ENCODE data around the gene SARNP. TPM values are rescaled to one million over a fixed set of nuclear protein-coding genes. Genes with fewer than 3 reads are reported as not detected.
"Not testable (repeated sequence)": the region's sequence is repeated elsewhere in the genome, so short reads cannot be mapped to it uniquely, and the experiment has no call there.

SARNP gene
- total and polyA plus RNA-seq, 3 donors from 2014 or later, result 88.3 to 99.2 (median 96.3) TPM

- no peak overlapping the region for H3K27ac ChIP-seq
- no peaks in the 10 kb centered on the region for H3K36me3 ChIP-seq (ENCODE audit: low read depth, missing control alignments)
- H3K27me3 ChIP-seq, result no peaks in the 10 kb centered on the region
- no peaks in the 10 kb centered on the region for H3K4me1 ChIP-seq
- WGBS, 2 donors, result 96 to 97% methylated on average over 6 of the region's 6 CpGs
- TF ChIP-seq CTCF (IDR thresholded peaks at IDR 0.05) (no peak), POLR2A (IDR thresholded peaks at IDR 0.05) (no peak)
- no peaks in the 10 kb centered on the region for H3K9me3 ChIP-seq
- intact Hi-C loops (cut with DNase I; ENCODE audit: low total_unique reads), result no loop called here
- H3K4me3 ChIP-seq, result no peak overlapping the region
- DNase-seq, result no peak
These were observed 56.9 kb downstream of the SARNP start for GRCh38 chr12:55760663-55761062.

- intact Hi-C loops (cut with DNase I; ENCODE audit: low total_unique reads); H3K27me3 ChIP-seq; H3K4me3 ChIP-seq; H3K27ac ChIP-seq; H3K36me3 ChIP-seq (ENCODE audit: low read depth, missing control alignments); H3K4me1 ChIP-seq; H3K9me3 ChIP-seq; DNase-seq: not testable (repeated sequence)
- WGBS, 2 donors, result 93 to 98% methylated on average over 4 of the region's 4 CpGs
These were observed 58.9 kb downstream of the SARNP start for GRCh38 chr12:55758575-55758974.

- Histone ChIP-seq H3K36me3 (ENCODE audit: low read depth, missing control alignments) (no peaks in the 10 kb centered on the region), H3K4me1 (no peaks in the 10 kb centered on the region), H3K9me3 (no peaks in the 10 kb centered on the region), H3K27me3 (no peaks in the 10 kb centered on the region), H3K4me3 (no peak overlapping the region), H3K27ac (no peak overlapping the region)
- intact Hi-C loops (cut with DNase I; ENCODE audit: low total_unique reads), result no loop called here
- TF ChIP-seq POLR2A (IDR thresholded peaks at IDR 0.05) (no peak), CTCF (IDR thresholded peaks at IDR 0.05) (no peak)
- whole genome bisulfite sequencing, 2 donors, result 54 to 75% methylated on average over 2 of the region's 2 CpGs
- no peak for DNase-seq
These were observed 59.8 kb downstream of the SARNP start for GRCh38 chr12:55757701-55758100.

GRCh38 chr12:55755246-55755645 is 62.3 kb downstream of the SARNP start:
- no peaks in the 10 kb centered on the region for H3K36me3 ChIP-seq (ENCODE audit: low read depth, missing control alignments)
- TF ChIP-seq POLR2A (IDR thresholded peaks at IDR 0.05) (no peak), CTCF (IDR thresholded peaks at IDR 0.05) (no peak)
- H3K4me3 ChIP-seq, result no peak overlapping the region
- no peak for DNase-seq
- no peaks in the 10 kb centered on the region for H3K9me3 ChIP-seq
- H3K4me1 ChIP-seq, result no peaks in the 10 kb centered on the region
- intact Hi-C loops (cut with DNase I; ENCODE audit: low total_unique reads), result no loop called here
- 63 to 71% methylated on average over 2 of the region's 2 CpGs for WGBS, 2 donors
- H3K27me3 ChIP-seq, result no peaks in the 10 kb centered on the region
- no peak overlapping the region for H3K27ac ChIP-seq

- no peaks in the 10 kb centered on the region for H3K27me3 ChIP-seq
- WGBS, 2 donors, result 95% methylated on average over 18 of the region's 18 CpGs
- intact Hi-C loops (cut with DNase I; ENCODE audit: low total_unique reads), result loop anchor here (10.0 kb wide), 1 partner anchor 186 kb away; the partner anchor contains the start of gene DGKA
- H3K4me3 ChIP-seq, result no peak overlapping the region
- no peak overlapping the region for H3K27ac ChIP-seq
- no peaks in the 10 kb centered on the region for H3K9me3 ChIP-seq
- no peaks in the 10 kb centered on the region for H3K36me3 ChIP-seq (ENCODE audit: low read depth, missing control alignments)
- H3K4me1 ChIP-seq, result peaks cover 24% of the 10 kb centered on the region
- no peak for DNase-seq
- TF ChIP-seq POLR2A (IDR thresholded peaks at IDR 0.05) (no peak), CTCF (IDR thresholded peaks at IDR 0.05) (no peak)
These were observed 69.1 kb downstream of the SARNP start for GRCh38 chr12:55748230-55748993.
